NCI-H2081 (cell line): ENCODE data around the gene EDARADD.

ENCODE experiments used
- DNase-seq, 2 experiments: peaks; one replicate each; lab custom pipeline; 2025; lab: John Stamatoyannopoulos, UW

The EDARADD gene

DNA sequence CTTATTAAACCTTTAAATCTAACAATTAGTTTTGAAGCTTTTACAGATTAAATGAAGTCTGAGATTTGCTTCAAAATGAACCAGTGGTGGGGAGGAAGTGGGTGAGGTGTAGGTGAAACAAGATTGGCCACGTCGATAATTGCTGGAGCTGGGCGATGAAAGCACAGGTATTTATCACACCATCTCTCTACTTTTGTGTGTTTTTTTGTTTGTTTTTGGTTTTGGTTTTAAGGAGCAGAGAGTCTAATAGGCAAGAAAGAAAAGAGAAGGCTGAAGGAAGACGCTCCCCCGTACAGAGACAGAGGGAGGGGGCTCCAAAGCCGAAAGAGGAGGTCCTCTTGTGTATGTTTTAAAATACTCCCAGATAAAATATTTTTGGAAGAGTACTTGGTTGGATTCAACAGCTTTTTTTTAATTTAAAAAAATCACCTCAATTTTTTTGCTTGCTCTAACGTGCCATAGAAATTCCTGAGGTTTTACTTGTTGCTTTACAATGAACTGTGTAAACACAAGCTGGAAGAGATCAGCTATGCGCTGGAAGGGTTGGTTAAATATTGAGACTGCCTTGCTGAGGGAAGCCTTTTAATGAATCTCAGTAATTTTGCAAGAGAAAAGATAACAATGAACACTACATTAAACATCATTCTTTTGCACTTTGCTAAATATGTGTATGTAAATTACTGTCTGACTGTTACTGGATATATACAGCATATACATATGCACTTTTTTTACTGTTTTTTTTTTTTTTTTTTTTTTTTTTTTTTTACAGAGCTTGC lies 123.0 kb downstream of the EDARADD start:
- DNase-seq, result peak in 1 of 2 experiments; percentile 53

DNA sequence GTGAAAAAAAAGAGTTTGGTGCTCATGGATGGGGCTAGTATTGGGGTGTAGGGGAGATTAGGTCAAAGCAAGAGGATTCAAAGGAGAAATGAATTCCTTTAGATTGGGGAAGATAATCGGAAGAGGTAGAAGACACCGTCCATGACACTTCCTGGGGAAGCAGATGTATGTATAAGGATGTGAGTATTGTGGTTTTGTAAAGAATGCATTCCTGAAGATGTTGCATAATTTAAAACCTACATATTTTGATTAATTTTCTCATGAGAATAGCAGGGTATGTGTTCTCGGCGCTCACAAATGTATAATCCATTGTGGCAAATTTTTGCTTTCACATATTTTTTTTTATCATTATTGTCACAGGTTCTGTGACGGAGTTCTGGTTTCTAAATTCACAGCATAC lies 124.2 kb downstream of the EDARADD start:
- no peak for DNase-seq

DNA sequence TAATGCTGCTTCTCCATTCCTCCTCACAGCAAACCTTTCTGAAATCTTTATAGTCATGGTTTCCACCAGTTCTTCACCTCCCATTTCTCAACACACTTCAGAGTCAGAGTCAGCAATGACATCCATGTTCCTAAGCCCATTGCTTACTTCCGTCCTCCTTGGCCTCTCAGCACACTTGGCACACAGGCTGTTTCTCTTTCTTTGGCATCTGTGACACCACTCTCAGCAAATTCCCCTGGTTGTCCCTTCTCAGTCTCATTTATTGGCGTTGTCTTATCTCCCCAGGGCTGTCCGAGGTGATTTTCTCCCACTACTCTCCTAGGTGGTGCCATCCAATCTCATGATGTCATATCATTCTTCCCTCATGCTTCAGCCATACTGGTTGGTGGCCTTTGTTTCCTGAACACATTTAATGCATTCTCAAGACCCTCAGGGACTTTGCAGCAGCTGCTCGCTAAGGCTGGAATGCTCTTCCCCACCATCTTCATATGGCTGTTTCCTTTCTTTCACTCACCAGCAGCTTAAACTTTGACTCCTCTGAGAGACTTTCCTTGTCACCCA lies 126.4 kb downstream of the EDARADD start:
- no peak for DNase-seq

DNA sequence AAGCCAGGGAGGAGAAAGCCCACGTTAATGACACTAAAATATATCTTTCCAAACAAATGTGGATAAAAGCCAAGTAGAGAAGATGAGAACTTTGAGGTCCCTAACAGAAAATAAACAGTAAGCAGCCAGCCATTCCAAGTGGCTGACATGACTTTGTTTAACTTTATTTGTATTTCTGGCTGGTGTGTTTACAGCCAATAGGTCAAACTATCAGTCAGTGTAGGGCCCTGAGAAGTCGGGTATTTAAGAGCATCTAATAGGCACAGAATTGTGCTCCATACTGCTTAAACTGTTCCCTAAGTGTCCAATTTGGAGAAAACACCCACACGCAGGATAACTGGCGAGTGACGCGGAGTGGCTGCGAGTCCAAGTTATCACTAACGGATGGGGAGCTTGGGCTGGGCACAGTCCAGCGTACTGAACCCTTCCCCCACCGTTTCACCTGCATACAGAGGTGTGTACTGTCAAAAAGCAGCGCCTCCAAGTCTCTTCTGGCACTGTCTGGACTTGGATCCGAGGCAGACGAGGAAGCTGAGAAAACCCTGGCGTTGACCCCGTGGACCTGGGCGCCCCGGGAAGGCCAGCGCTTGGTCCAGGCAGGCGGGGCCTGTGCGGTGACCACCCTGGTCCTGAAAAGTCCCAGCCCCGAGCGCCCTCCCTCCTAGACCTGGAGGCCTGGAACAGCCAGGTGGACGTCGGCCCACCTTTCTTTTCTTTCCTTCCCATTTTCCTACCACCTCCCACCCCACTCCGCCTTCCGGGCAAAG lies 129.0 kb downstream of the EDARADD start:
- peak; percentile 39 to 57 for DNase-seq

DNA sequence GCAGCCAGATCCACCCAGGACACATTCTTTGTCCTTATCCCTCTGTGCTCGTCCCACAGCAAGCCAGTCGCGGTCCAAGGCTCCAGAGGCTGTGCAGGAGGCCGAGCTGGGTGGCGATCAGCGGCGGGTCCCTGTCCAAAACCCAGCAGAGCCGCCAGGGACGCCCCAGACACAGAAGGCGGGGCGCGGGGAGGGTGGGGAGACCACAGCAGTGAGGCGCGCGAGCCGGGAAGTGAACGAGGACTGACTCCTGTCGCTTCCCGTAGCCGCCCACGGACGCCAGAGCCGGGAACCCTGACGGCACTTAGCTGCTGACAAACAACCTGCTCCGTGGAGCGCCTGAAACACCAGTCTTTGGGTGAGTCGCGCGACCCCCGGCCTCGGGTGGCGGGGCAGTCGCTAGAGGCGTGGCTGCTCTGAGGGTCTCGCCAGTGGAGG lies 129.6 kb downstream of the EDARADD start, which contains the start of gene LGALS8:
LGALS8 (plus strand) TSS at position 279 of the 438 bp plus-strand sequence. CDS start 2,089 bp downstream, outside the sequence.
- peak; percentile 83 to 91 for DNase-seq

DNA sequence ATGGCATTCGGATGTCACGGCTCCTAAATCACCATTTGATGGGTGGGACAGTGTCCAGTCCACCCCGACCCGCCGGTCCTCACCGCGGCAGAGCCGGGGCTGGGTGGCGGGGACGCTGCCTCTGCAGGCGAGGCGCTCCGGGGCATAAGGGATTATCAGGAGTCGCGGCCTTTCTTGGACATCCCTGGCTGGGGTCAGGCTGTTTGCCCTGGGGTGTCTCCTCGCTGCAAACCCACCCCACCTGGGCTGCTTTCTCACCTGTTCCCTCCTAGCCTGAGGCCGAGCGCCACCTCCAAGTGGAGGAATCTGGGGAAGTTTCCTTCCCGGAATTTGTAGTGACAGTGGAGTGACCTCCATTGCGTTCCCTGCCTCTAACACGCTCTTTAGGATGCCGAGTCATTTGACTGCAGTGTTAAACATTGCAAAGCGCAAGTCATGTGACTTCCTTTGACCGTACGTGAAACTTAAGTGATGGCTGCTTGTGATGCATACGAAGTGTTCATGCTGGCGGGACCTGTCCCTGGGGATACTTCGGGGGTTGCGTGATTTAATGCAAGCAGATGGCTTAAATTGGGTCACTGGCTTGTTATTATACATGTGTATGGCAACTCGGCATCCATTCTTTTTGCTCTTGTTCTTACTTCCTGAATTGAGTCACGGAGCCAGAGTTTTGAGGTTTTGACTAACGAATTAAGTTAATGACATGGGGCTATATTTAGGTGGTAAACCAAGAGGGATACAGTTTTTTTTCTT lies 130.2 kb downstream of the EDARADD start:
- peak; percentile 80 to 92 for DNase-seq

DNA sequence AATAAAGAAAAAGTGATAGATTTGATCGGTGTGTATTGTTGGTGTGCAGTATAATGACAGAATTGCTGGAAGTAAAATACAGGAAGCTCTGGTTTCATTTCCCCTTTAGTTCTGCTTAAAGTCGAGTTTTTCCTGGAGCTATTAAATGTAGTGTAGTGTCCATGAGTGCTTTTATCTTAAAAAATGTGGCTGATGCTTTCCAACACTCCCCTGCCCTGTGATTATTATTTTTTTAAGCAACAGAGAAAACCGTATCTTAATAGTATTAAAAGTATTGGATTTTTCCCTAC lies 130.8 kb downstream of the EDARADD start:
- DNase-seq, result no peak

DNA sequence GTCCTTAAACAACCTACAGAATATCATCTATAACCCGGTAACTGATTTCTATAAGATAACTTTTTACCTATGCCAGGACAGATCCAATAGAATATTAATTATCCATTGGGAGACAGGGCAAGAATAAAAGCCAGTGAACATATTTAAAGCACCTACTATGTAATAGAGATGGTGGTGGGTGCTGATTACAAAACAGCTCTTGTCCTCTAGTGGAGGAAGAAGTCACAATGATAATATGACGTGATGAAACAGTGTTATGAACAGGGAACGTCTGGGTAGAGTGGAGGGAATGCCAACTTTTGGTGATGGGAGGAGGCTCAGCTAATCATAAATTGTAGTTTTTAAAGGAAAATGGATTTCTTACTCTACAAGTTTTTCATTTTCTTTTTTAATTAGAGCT lies 132.0 kb downstream of the EDARADD start:
- no peak for DNase-seq

DNA sequence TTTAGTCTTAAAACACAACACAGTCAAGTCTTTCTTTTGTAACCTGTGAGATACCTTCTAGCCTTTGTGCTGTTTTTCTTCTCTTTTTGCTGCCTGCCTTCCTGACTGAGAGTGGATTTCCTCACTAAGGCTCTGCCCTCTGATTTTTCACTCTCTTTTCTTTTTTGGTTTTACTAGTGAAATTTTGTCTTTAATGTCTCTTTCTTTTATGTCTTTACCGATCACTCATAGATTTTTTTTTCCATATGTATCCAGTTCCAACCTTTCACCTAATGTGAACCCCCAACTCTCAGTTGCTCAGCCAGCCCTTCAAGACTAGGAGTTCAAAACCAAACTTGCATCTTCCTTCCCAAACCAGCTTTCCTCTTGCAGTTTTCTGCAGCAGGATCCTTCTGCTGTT lies 136.2 kb downstream of the EDARADD start:
- no peak for DNase-seq

DNA sequence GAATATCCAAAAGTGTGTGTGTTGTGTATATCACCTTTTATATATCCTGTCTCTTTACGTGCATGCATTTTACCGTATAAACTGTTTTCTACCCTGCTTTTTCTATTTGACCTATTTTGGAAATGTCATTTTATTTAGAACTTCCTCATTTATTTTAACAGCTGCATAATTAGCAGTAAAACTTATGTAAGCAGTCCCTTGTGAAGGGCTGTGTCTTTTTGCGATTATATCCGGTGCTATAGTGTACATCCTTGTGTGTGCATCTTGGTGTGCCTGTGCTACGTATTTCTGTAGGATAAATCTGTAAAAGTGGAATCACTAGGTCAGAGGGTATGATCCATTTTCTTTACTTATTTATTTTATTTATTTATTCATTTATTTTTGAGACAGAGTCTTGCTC lies 136.9 kb downstream of the EDARADD start:
- no peak for DNase-seq

DNA sequence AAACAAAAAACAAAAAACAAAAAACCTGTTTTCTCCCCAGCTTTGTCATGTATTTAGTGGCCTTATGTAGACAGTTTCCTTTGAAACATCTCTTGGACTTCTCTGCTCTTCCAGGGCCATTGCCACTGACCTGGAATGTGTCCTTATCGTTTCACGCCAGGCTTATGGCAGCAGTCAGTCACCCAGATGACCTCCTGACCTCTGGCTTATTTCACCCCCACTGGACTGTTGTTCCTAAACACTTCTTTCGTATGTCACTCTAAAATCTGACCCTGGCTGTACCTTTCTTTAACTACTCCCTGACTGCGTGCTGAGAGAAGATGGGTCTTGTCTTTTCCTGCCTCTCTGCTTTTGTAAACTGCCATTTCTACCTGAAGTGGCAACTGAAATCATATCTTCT lies 138.8 kb downstream of the EDARADD start:
- no peak for DNase-seq

DNA sequence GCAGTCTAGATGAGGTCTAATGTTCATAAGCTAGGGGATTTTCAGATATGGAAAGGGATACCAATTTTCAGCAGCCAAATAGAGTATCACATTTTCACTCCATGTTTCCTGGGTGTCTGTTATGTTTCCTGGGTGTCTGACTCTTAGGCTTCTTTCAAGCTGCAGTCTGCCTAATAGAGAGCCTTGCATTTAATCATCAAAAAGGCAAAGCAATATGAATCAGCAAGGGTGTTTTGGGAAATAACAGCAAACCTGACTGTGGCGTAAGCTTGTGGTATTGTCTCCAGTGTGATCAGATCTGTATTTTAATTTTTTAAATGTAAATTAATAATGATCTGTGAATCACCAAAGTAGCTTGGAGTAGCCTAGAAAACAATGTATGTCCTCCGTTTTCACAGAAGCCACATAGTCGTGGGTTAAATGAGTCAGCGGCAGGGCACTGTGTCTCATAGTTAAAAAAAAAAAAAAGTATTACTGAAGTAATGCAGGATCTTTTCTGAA lies 140.1 kb downstream of the EDARADD start:
- DNase-seq, result no peak
